Muscle layer of colon (tissue), 2 donors: ENCODE measurements around the gene ZNF644.
A peak's percentile ranks its signal among the peaks of the same experiment; 100 is the strongest.
"Not testable (repeated sequence)": the region's sequence is repeated elsewhere in the genome, so short reads cannot be mapped to it uniquely, and the experiment has no call there.

Experiments used
- H3K27ac ChIP-seq: one replicate; pipeline ENCODE4 v1.7.0; 2013; ENCODE audit warnings: low read depth, mild to moderate bottlenecking, low read length, moderate library complexity
- H3K27me3 ChIP-seq, 2 donors: one replicate each; pipeline ENCODE4 v1.7.0; 2013; ENCODE audit warnings: low read length in 2 of 2, mild to moderate bottlenecking in 2 of 2; ENCODE audit not compliant: insufficient read depth in 2 of 2, control insufficient read depth in 1 of 2
- H3K36me3 ChIP-seq: one replicate; pipeline ENCODE4 v1.7.0; 2013; ENCODE audit warnings: mild to moderate bottlenecking, low read length; ENCODE audit not compliant: insufficient read depth
- H3K4me1 ChIP-seq: one replicate; pipeline ENCODE4 v1.7.0; 2013; ENCODE audit warnings: mild to moderate bottlenecking, low read length; ENCODE audit not compliant: insufficient read depth
- H3K4me3 ChIP-seq, 2 donors: one replicate each; pipeline ENCODE4 v1.7.0; 2013; ENCODE audit warnings: low read length in 2 of 2, low read depth in 1 of 2, mild to moderate bottlenecking in 1 of 2, moderate library complexity in 1 of 2
- H3K9ac ChIP-seq: one replicate; pipeline ENCODE4 v1.7.0; 2013; ENCODE audit warnings: low read length
- H3K9me3 ChIP-seq: one replicate; pipeline ENCODE4 v1.7.0; 2013; ENCODE audit warnings: mild to moderate bottlenecking, low read length
- donor health status: abdominal sarcoma.
- donor health status: Adenocarcinoma of cecum.

ZNF644 gene

DNA sequence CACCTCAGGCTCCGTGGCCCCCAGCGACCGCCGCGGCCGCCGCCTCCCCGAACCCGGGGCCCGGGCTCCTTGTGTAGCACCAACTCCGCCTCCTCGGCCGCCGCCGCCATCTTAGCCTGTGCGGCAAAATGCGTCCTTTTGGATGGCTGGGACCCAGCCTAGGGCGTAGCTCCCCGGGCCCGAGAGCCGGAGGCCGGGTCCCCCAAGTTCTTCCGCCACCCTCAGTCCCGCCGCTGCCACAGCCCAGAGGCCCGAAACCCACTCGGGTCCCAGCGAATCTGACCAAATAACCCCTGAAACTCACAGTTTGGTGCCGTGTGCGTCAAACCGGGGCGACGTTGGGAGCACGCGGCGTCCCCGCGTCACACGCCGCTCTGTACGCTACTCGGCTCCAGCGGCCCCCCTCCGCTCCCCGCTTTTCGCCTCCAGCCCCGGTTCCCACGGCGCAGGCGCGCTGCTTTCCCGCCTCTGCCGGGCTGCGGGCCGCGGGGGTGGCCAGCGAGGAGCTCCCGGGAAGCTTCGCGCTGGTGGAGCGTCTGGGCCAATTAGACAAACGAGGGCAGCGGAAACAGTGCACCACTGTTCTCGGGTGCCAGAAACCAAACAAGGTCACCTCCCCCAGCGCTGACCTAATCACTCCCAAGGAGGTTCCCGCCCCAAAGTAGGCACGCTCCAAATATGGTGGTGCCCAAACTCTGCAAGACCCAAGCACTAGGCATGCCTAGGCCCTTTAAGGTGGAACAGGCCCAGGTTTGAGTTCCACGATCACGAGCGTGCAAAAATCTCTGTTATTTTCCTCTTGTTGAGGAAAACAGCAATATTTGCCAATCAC lies at the start of gene ZNF644:
Gene ZNF644, minus strand, starts transcription at position 350 of the 832 bp plus-strand sequence. CDS start 39,682 bp downstream, outside the sequence.
- H3K36me3 ChIP-seq: no peaks in the 10 kb centered on the region
- H3K9me3 ChIP-seq: no peaks in the 10 kb centered on the region
- peak within 1 kb of the TSS; percentile 87 to 92 for H3K4me3 ChIP-seq
- no peaks in the 10 kb centered on the region for H3K27me3 ChIP-seq
- H3K4me1 ChIP-seq: peaks cover 28% of the 10 kb centered on the region
- H3K9ac ChIP-seq: peak within 1 kb of the TSS; percentile 84
- H3K27ac ChIP-seq: peak within 1 kb of the TSS; percentile 86

DNA sequence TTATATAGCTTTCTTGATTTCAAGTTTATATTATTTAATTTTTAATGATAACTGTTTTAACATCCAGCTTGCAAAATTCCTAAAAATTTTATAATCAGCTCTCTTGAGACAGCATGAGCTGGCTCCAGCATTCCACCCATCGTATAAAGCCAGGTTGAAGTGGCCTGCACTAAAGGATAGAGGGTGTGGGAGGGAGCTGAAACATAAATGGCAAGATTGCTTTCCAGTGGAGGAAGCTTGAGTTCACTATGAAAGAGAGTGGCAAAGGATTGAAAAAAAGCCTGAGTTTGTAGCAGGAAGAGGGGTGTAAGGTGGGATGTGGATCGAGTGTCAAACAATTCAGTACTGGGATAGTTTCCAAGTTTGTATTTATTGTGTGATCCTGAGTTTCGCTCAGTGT lies 48.5 kb upstream of the ZNF644 start:
- peak overlapping the region in 1 of 2 donors; percentile 24 for H3K4me3 ChIP-seq
- H3K36me3 ChIP-seq: no peaks in the 10 kb centered on the region
- H3K9ac ChIP-seq: no peak overlapping the region
- no peaks in the 10 kb centered on the region for H3K4me1 ChIP-seq
- H3K9me3 ChIP-seq: no peaks in the 10 kb centered on the region
- no peaks in the 10 kb centered on the region for H3K27me3 ChIP-seq
- no peak overlapping the region for H3K27ac ChIP-seq

DNA sequence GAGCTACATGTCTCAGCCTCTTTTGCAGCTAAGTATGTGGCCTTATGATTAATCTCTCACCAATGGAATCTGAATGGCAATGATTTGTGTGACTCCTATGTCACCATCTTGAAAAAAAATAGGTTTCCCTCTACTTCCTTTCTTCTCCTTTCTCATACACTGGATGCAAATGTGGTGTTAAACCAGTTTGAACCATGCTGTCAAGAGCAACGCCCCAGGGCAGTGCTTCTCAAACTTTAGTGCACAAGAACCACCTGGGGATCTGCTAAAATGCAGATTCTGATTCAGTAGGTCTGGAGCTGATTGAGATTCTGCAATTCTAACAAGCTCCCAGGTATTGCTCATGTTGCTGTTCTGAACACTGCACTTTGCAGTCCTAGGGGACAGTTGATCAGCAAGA lies 44.7 kb upstream of the ZNF644 start:
- H3K36me3 ChIP-seq: no peaks in the 10 kb centered on the region
- H3K9me3 ChIP-seq: no peaks in the 10 kb centered on the region
- H3K9ac ChIP-seq: no peak overlapping the region
- H3K27me3 ChIP-seq: no peaks in the 10 kb centered on the region
- H3K4me1 ChIP-seq: no peaks in the 10 kb centered on the region
- no peak overlapping the region for H3K27ac ChIP-seq
- H3K4me3 ChIP-seq: no peak overlapping the region

DNA sequence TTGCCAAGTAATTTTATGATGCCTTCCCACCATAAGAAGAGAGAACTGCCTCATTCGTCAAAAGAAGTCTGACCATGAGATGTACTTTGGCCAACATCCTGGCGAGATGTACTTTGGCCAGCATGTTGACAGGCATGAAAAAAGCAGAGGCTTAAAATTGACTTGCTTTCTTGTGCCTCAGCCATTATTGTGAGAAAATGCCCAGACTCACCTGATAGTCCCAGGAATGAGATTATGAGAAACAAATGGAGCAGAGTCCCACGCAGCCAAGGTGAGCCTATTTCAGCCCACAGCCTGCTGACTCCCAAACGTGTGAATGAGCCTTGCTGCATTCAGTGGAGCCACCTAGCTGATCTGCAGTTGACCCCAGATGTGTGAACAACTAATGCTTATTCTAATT lies 43.5 kb upstream of the ZNF644 start:
- no peak overlapping the region for H3K4me3 ChIP-seq
- H3K27me3 ChIP-seq: no peaks in the 10 kb centered on the region
- no peak overlapping the region for H3K27ac ChIP-seq
- no peaks in the 10 kb centered on the region for H3K36me3 ChIP-seq
- no peaks in the 10 kb centered on the region for H3K4me1 ChIP-seq
- H3K9me3 ChIP-seq: no peaks in the 10 kb centered on the region
- H3K9ac ChIP-seq: no peak overlapping the region

DNA sequence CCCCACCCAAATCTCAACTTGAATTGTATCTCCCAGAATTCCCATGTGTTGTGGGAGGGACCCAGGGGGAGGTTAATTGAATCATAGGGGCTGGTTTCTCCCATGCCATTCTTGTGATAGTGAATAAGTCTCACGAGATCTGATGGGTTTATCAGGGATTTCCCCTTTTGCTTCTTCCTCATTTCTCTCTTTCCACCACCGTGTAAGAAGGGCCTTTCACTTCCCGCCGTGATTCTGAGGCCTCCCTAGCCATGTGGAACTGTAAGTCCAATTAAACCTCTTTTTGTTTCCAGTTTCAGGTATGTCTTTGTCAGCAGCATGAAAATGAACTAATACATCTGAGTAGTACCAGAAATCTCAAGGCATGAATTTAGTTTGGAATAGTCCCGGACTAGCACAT lies 41.6 kb upstream of the ZNF644 start:
- H3K9ac ChIP-seq, H3K27ac ChIP-seq, H3K9me3 ChIP-seq, H3K4me3 ChIP-seq, H3K27me3 ChIP-seq, H3K36me3 ChIP-seq, H3K4me1 ChIP-seq: not testable (repeated sequence)

DNA sequence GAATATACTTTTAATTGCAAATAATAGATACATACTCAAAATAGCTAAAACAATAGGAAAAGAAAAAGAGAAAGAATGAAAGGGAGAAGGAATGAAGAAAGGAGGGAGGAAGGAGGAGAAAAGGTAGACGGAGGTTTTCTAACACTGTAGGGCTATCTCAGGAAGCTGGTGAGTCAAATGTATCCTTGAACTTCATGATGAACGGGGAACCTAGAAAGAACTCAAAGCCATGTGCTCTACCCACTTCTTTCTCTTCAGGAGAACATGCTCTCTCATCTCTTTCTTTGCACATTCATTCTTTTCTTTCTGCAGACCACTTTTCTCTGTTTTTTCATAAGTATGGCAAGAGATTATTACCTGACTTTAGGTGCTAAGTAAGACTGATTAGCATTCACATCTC lies 37.3 kb upstream of the ZNF644 start:
- Histone ChIP-seq H3K9ac (no peak overlapping the region), H3K4me3 (no peak overlapping the region), H3K36me3 (no peaks in the 10 kb centered on the region)

DNA sequence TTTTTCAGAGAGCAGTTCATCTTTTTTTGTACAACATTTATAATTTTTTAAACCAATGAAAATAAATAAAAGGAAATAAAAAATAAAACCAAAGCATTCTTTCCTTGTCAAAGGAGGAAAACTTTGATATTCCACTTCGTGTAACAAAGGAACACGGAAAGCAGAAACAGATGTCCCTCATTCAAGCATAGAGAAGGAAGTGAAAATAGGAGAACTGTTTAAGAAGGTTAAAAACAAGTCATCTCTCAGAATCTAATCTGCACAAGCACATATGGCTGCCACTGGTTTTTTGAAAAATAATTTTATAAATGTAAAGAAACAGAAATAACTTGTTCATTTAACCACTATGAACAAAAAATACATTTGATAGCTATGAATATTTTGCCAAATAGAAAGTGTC lies 35.9 kb upstream of the ZNF644 start:
- no peak overlapping the region for H3K9ac ChIP-seq
- H3K36me3 ChIP-seq: no peaks in the 10 kb centered on the region
- H3K9me3 ChIP-seq: no peaks in the 10 kb centered on the region
- H3K4me3 ChIP-seq: no peak overlapping the region
- H3K27ac ChIP-seq: no peak overlapping the region
- no peaks in the 10 kb centered on the region for H3K4me1 ChIP-seq
- H3K27me3 ChIP-seq: no peaks in the 10 kb centered on the region

More for the DNA sequence above, 37.3 kb upstream of the ZNF644 start:
- no peaks in the 10 kb centered on the region for H3K9me3 ChIP-seq
- H3K4me1 ChIP-seq: no peaks in the 10 kb centered on the region
- no peak overlapping the region for H3K27ac ChIP-seq
- no peaks in the 10 kb centered on the region for H3K27me3 ChIP-seq

DNA sequence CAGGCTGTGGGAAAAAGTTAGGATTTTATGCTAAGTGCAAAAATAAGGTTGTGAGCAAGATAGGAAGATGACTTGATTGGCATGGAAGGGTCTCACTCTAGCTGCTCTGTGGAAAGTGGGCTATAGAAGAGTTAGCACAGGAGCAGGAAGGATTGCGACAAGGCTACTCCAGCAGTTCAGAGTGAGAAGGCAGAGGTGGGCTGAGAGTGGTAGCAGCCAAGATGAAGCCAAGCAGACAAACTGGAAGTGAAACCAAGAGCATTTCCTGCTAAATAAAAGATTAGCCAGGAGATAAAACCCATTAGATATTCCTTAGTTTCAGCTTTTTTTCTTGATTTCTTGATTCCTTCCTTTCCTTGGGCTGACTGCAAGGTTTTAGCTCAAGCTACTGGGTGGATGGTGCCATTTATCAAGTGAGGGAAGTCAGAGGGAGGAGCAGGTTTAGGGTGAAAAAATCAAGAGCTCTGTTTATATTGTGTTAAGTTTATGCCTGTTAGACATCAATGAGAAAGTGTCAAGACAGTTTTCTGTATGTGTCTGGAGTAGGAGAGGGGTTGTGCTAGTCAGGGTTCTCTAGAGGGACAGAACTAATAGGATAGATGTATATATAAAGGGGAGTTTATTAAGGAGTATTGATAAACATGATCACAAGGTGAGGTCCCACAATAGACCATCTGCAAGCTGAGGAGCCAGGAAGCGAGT lies 33.1 kb upstream of the ZNF644 start:
- Histone ChIP-seq H3K9me3 (no peaks in the 10 kb centered on the region), H3K36me3 (no peaks in the 10 kb centered on the region), H3K27ac (no peak overlapping the region)

DNA sequence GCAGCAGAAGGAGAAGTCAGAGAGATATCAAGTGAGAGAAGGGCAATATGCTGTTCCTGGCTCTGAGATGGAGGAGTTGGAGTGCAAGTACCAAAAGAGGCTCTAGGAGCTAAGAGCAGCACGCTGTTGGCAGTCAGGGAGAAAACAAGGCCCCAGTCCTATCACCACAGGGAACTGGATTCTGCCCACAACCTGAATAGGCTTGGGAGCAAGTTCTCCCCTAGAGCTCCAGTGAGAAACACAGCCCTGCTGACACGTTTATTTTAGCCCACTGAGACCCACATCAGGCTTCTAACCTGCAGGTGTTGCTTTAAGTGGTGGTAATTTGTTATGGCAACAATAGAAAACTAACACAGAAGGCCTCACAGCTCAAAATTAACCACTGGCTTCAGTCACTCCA lies 31.8 kb upstream of the ZNF644 start:
- Histone ChIP-seq H3K9me3 (no peaks in the 10 kb centered on the region), H3K4me1 (no peaks in the 10 kb centered on the region), H3K27me3 (no peaks in the 10 kb centered on the region), H3K9ac (no peak overlapping the region), H3K36me3 (no peaks in the 10 kb centered on the region), H3K4me3 (no peak overlapping the region), H3K27ac (no peak overlapping the region)

More for the DNA sequence above, 33.1 kb upstream of the ZNF644 start:
- Histone ChIP-seq H3K4me3 (no peak overlapping the region), H3K27me3 (no peaks in the 10 kb centered on the region), H3K9ac (no peak overlapping the region), H3K4me1 (no peaks in the 10 kb centered on the region)

DNA sequence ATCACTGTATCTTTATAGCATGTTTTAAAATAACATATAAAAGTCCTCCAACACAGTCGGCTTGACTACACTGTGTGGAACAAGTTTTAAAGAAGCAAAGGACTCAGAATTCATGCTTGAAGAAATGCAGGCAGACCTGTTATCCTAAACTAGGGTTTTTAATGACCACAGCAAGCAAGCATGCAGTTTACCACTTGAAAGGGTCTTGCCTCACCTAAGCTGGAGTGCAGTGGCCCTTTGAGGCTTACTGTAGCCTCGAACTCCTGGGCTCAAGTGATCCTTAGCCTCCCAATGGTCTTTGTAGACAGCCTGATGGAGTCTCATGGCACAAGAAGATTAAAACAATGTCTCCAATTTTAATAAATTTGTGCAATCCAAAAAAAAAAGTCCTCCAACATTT lies 27.7 kb upstream of the ZNF644 start:
- not testable (repeated sequence) for H3K4me3 ChIP-seq, H3K27ac ChIP-seq, H3K9me3 ChIP-seq, H3K36me3 ChIP-seq, H3K4me1 ChIP-seq, H3K27me3 ChIP-seq, H3K9ac ChIP-seq

DNA sequence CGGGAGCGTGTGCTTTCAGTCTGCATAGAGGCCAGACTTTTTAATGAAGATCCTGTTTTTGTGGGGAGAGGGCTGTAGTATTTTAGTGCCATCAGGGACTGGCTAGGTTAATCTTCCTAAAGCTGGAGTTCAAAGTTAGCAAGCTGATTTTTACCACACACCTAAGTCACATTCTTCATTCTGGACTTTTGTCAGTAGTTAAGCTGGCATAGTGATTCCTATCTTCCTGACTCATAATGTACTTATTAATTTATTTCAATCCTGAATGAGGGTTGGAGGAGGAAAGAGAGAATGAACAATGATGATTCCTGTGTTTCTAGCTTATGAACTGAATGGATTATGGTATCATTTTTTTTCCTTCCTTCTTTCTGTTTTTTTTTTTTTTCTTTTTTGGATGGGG lies 24.9 kb upstream of the ZNF644 start:
- H3K9ac ChIP-seq: no peak overlapping the region
- H3K4me3 ChIP-seq: no peak overlapping the region
- H3K27ac ChIP-seq: no peak overlapping the region
- no peaks in the 10 kb centered on the region for H3K9me3 ChIP-seq
- H3K4me1 ChIP-seq: no peaks in the 10 kb centered on the region
- H3K27me3 ChIP-seq: no peaks in the 10 kb centered on the region
- H3K36me3 ChIP-seq: no peaks in the 10 kb centered on the region
